Kidney epithelial cell (primary cell): Measurements from ENCODE around the gene NKG7. TPM values are rescaled to one million over a fixed set of nuclear protein-coding genes. Genes with fewer than 3 reads are reported as not detected.

Experiments
- DNase-seq: peaks from one replicate; pipeline ENCODE4 v3.0.0-alpha.2; 2010; ENCODE audit warnings: low read depth
- H3K27me3 ChIP-seq: 2 replicates; pipeline ENCODE4 v1.6.0; 2011; ENCODE audit warnings: low read length; ENCODE audit not compliant: control insufficient read depth, insufficient read depth
- H3K36me3 ChIP-seq: 2 replicates; pipeline ENCODE4 v1.5.1; 2011; ENCODE audit warnings: low read length; ENCODE audit not compliant: control insufficient read depth, insufficient read depth
- H3K4me3 ChIP-seq: 2 replicates; pipeline ENCODE4 v1.5.1; 2011; ENCODE audit warnings: low read depth, mild to moderate bottlenecking, control low read depth, low read length
- total RNA-seq: library from RNA; depleted of rRNA; stranded (reverse); fragments of >200 nt; gene quantifications from 2 replicates; pipeline ENCODE4 v1.2.3, GENCODE V29; 2015
- TF ChIP-seq, protein P1 (sequence below): IDR thresholded peaks from 2 replicates; pipeline ENCODE4 v1.5.1; 2011; ENCODE audit warnings: mild to moderate bottlenecking, moderate library complexity, low read length, control low read depth, inconsistent platforms; ENCODE audit not compliant: insufficient read depth, poor library complexity, severe bottlenecking

The NKG7 gene
- total RNA-seq, 1 donor from 2014 or later, result not detected

DNA sequence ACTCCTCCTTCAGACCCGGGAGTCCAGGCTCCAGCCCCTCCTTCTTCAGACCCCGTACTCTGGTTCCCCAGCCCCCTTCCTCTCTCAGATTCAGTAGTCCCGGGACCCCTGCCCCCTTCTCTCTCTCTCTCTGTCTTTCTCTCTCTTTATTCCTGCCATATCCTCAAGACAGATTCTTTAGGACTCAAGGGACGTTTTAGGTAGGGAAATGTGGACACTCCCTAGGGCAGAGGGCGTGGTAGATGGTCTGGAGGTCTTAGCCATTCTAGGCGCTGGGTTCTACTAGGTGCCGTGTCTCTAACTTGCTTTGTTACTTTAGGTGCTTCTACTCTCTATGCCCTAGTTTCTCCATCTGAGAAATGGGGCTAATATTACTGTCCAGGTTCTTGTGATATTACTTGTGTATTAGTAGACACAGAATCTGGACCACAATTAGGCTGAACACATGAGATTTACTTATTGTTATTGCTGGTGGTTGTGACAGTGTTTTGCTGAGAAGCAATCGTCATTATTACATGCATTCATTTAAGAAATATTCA lies 18.7 kb upstream of the NKG7 start:
- Histone ChIP-seq H3K36me3 (no peaks in the 10 kb centered on the region), H3K4me3 (no peak overlapping the region), H3K27me3 (no peaks in the 10 kb centered on the region)
- DNase-seq, result no peak
- TF ChIP-seq, protein P1, sequence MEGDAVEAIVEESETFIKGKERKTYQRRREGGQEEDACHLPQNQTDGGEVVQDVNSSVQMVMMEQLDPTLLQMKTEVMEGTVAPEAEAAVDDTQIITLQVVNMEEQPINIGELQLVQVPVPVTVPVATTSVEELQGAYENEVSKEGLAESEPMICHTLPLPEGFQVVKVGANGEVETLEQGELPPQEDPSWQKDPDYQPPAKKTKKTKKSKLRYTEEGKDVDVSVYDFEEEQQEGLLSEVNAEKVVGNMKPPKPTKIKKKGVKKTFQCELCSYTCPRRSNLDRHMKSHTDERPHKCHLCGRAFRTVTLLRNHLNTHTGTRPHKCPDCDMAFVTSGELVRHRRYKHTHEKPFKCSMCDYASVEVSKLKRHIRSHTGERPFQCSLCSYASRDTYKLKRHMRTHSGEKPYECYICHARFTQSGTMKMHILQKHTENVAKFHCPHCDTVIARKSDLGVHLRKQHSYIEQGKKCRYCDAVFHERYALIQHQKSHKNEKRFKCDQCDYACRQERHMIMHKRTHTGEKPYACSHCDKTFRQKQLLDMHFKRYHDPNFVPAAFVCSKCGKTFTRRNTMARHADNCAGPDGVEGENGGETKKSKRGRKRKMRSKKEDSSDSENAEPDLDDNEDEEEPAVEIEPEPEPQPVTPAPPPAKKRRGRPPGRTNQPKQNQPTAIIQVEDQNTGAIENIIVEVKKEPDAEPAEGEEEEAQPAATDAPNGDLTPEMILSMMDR, result no peak

GRCh38 chr19:51389143-51389542 lies 16.7 kb upstream of the NKG7 start:
- Histone ChIP-seq H3K4me3 (no peak overlapping the region), H3K27me3 (no peaks in the 10 kb centered on the region), H3K36me3 (no peaks in the 10 kb centered on the region)
- DNase-seq, result no peak
- TF ChIP-seq, protein P1, result no peak

GRCh38 chr19:51387924-51388389 lies 15.5 kb upstream of the NKG7 start, which contains the start of gene LIM2:
TSS of gene LIM2 (minus strand) at chr19:51387974. CDS start at chr19:51387443, 531 bp downstream.
- Histone ChIP-seq H3K27me3 (no peaks in the 10 kb centered on the region), H3K4me3 (no peak within 1 kb of the TSS), H3K36me3 (no peaks in the 10 kb centered on the region)
- TF ChIP-seq, protein P1, result no peak
- DNase-seq, result no peak

- no peaks in the 10 kb centered on the region for H3K36me3 ChIP-seq
- DNase-seq, result no peak
- H3K27me3 ChIP-seq, result no peaks in the 10 kb centered on the region
- TF ChIP-seq, protein P1, result no peak
- no peak overlapping the region for H3K4me3 ChIP-seq
Measured at GRCh38 chr19:51386882-51387520, 14.5 kb upstream of the NKG7 start.

DNA sequence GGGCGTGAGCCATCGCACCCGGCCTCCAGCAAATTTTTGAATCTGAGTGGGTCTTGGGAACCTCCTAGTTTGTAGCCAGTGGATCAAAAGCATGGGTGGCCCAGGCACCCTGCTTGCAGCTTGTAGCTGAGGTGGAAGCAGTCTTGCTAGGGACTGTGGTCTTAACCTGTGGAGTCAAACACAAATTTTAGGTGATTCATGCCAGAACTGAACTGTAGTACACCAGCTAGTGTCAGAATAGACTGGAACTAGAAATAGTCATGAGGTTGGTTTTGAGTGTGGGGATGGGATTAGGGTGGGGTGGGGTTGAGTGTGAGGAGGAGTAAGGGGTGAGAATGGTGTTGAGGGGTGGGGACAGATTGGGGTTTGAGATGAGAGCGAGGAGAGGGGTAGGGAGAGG lies 9.6 kb upstream of the NKG7 start:
- no peaks in the 10 kb centered on the region for H3K36me3 ChIP-seq
- H3K4me3 ChIP-seq, result no peak overlapping the region
- TF ChIP-seq, protein P1, result no peak
- no peaks in the 10 kb centered on the region for H3K27me3 ChIP-seq
- no peak for DNase-seq
